Omental fat pad (tissue), 4 donors: ENCODE data around the gene GNG12. TPM values are rescaled to one million over a fixed set of nuclear protein-coding genes. Genes with fewer than 3 reads are reported as not detected.
"Not testable (repeated sequence)": the region's sequence is repeated elsewhere in the genome, so short reads cannot be mapped to it uniquely, and the experiment has no call there.

Experiments
- ATAC-seq: fragments of 150-250 bp; one replicate; pipeline ENCODE4 v1.9.1; 2016; ENCODE audit warnings: mild to moderate bottlenecking, moderate library complexity; ENCODE audit not compliant: low FRiP score
- DNase-seq: peaks from one replicate; pipeline ENCODE4 v3.0.0-alpha.2; 2019; ENCODE audit warnings: low spot score
- CTCF ChIP-seq, 3 donors: fragments of 450-650 bp; IDR thresholded peaks; one replicate each; pipeline ENCODE4 v1.5.1; 2016 to 2017; ENCODE audit warnings: antibody characterized with exemption in 3 of 3, mild to moderate bottlenecking in 3 of 3, moderate library complexity in 2 of 3
- total RNA-seq, 4 donors: library from RNA; depleted of rRNA; stranded (reverse); fragments of >200 nt; gene quantifications; one replicate each; pipeline ENCODE4 v1.1.0, GENCODE V29; 2016

GNG12 gene
- total RNA-seq, 4 donors from 2014 or later = 77.0 to 117 (median 94.5) TPM

GRCh38 chr1:67666636-67667035 lies 166.6 kb downstream of the GNG12 start:
- no peak for DNase-seq
- no peak for ATAC-seq
- TF ChIP-seq CTCF (IDR thresholded peaks at IDR 0.05) = no peak

GRCh38 chr1:67665307-67665706 lies 168.0 kb downstream of the GNG12 start:
- ATAC-seq, DNase-seq: not testable (repeated sequence)

- TF ChIP-seq CTCF (IDR thresholded peaks at IDR 0.05) = no peak
- DNase-seq = no peak
- no peak for ATAC-seq
Observed at GRCh38 chr1:67664048-67664447, 169.2 kb downstream of the GNG12 start.

GRCh38 chr1:67662884-67663283 lies 170.4 kb downstream of the GNG12 start:
- no peak for ATAC-seq
- TF ChIP-seq CTCF (IDR thresholded peaks at IDR 0.05) = no peak
- DNase-seq = no peak

GRCh38 chr1:67659229-67659628 lies 174.0 kb downstream of the GNG12 start:
- no peak for ATAC-seq
- no peak for TF ChIP-seq CTCF (IDR thresholded peaks at IDR 0.05)
- no peak for DNase-seq

- not testable (repeated sequence) for DNase-seq, ATAC-seq
Observed at GRCh38 chr1:67657152-67657551, 176.1 kb downstream of the GNG12 start.

- no peak for TF ChIP-seq CTCF (IDR thresholded peaks at IDR 0.05)
- no peak for DNase-seq
Observed at GRCh38 chr1:67655581-67655980, 177.7 kb downstream of the GNG12 start.

GRCh38 chr1:67653304-67653703 lies 180.0 kb downstream of the GNG12 start:
- no peak for DNase-seq
- TF ChIP-seq CTCF (IDR thresholded peaks at IDR 0.05) = no peak
- ATAC-seq = no peak

More at GRCh38 chr1:67655581-67655980, 177.7 kb downstream of the GNG12 start:
- ATAC-seq = no peak
